ENCODE measurements around the gene SLX4IP.

GRCh38 chr20:10538768-10539167, 103.7 kb downstream of the SLX4IP start:
- TF ChIP-seq CTCF (IDR thresholded peaks at IDR 0.05) (peak in 1 of 6 experiments; percentile 28), POLR2A (IDR thresholded peaks at IDR 0.05) (no peak)

Data from esophagus squamous epithelium (tissue), 4 donors.